Epithelial cell of prostate (primary cell): ENCODE measurements around the gene SEMA3G.
A peak's percentile ranks its signal among the peaks of the same experiment; 100 is the strongest.

ENCODE experiments used
- DNase-seq: peaks from one replicate; pipeline ENCODE4 v3.0.0-alpha.2; 2011; ENCODE audit warnings: low read depth, low spot score
- H3K27ac ChIP-seq: fragments of 450-650 bp; 2 replicates; pipeline ENCODE4 v1.5.1; 2017; ENCODE audit warnings: mild to moderate bottlenecking

The SEMA3G gene

DNA sequence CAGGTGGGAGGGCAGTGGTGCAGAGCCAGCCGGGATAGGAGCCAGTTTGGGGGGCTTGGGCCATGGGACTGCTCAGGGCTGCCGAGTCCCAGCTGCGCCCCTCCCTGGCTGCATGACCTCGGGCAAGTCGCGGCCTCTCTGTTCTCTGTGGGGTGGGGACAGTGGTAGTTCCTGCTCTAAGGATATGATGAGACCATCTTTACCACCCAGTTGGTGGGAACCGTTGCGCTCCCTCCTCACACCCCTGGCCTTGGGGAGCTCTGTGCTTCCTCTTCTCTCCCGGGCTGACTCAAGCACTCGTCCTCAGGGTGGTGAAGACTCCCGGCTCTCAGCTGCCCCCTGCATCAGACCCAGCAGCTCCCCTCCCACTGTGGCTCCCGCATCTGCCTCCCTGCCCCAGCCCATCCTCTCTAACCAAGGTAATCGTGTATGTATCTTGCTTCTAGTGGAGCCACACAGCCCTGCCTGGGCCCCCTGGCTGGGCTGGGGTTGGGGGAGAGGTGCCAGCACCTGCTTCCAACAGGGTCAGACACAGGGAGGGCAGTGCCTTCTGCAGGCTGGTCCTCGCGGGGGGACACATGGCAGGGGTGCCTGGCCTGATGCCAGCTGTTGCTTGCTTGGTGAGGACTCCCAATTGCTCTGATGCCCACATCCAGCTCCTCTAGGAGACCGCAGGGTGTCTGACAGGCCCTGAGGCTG, 35.1 kb upstream of the SEMA3G start:
- no peak for DNase-seq
- H3K27ac ChIP-seq: no peak overlapping the region

- no peak overlapping the region for H3K27ac ChIP-seq
- DNase-seq: no peak
These were observed 34.4 kb upstream of the SEMA3G start for GRCh38 chr3:52479037-52479876.

GRCh38 chr3:52477796-52478095, 32.8 kb upstream of the SEMA3G start:
- no peak overlapping the region for H3K27ac ChIP-seq
- no peak for DNase-seq

- no peak overlapping the region for H3K27ac ChIP-seq
- no peak for DNase-seq
These were observed 32.3 kb upstream of the SEMA3G start for GRCh38 chr3:52477076-52477795.

DNA sequence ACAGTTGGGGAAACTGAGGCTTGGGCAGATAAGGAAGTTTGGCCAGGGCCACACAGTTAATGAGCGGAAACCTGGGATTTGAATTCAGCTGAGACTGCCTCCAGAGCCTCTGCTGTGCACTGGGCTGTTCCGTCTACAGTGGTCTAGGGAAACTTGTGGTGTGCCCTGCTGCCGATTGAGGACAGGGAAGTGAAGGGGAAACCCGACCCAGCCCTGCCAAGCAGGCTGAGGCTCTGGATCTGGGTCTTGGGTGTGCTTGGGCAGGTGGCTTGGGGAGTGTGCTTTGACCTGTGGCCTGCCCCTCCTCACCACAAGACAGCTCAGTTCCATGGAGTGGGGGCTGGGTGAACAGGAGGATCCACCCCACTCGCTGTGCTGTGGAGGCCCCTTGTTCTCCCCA, 28.1 kb upstream of the SEMA3G start:
- H3K27ac ChIP-seq: no peak overlapping the region
- no peak for DNase-seq

DNA sequence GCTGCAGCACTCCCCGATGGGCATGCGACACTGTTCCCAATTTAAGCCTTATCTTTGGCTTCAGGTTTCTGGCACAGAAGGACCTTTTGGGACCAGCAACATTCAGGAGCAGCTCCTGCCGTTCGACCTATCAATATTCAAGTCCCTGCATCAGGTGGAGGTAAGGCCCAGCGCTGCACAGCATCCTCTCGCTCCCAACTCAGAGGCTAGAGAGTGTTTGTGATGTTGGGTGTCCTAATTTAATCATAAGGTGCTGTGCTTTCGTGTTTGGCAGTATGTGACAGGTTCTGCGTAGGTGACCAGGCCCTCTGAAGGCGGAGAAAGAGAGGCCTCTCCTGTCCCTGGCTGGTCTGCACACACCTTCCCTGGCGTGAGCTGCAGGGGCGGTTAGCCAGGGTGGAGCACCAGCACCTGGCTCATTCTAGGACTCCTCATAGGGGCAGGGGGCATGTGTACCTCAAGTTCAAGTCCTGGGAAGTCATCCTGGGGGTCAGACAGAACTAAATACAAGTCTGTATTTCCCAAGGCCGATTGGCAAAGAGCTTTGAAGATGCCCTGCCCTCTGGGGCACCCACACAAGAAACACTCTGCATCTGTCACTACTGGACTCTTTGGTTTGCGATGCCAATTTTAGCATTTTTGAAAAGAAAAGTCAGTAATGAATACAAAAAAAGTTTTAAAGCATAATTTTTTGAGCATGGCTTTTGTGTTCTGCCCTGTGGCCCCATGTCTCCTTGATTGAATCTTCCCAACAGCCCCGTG, 27.5 kb upstream of the SEMA3G start:
- no peak for DNase-seq
- H3K27ac ChIP-seq: no peak overlapping the region

- no peak overlapping the region for H3K27ac ChIP-seq
- DNase-seq: no peak
These were observed 26.7 kb upstream of the SEMA3G start for GRCh38 chr3:52471371-52472238.

GRCh38 chr3:52470920-52471319, 26.0 kb upstream of the SEMA3G start:
- no peak overlapping the region for H3K27ac ChIP-seq
- DNase-seq: no peak

GRCh38 chr3:52469001-52469400, 24.1 kb upstream of the SEMA3G start:
- H3K27ac ChIP-seq: no peak overlapping the region
- DNase-seq: no peak

- H3K27ac ChIP-seq: no peak overlapping the region
- DNase-seq: no peak
These were observed 23.4 kb upstream of the SEMA3G start for GRCh38 chr3:52468336-52468735.

DNA sequence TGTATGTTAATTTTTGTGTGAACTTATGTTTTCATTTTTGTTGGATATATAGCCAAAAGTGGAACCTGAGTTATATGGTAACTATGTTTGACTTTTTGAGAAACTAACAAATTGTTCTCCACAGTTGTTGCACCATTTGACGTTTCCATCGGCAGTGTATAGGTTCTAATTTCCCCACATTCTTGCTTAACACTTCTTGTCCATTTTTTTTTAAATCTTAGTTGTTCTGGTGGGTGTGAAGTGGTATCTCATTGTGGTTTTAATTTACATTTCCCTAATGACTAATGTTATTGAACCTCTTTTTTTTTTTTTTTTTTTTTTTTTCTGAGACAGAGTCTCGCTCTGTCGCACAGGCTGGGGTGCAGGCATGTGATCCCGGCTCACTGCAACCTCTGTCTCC, 18.5 kb upstream of the SEMA3G start:
- no peak overlapping the region for H3K27ac ChIP-seq
- no peak for DNase-seq

- no peak for DNase-seq
- no peak overlapping the region for H3K27ac ChIP-seq
These were observed 17.0 kb upstream of the SEMA3G start for GRCh38 chr3:52461874-52462273.

DNA sequence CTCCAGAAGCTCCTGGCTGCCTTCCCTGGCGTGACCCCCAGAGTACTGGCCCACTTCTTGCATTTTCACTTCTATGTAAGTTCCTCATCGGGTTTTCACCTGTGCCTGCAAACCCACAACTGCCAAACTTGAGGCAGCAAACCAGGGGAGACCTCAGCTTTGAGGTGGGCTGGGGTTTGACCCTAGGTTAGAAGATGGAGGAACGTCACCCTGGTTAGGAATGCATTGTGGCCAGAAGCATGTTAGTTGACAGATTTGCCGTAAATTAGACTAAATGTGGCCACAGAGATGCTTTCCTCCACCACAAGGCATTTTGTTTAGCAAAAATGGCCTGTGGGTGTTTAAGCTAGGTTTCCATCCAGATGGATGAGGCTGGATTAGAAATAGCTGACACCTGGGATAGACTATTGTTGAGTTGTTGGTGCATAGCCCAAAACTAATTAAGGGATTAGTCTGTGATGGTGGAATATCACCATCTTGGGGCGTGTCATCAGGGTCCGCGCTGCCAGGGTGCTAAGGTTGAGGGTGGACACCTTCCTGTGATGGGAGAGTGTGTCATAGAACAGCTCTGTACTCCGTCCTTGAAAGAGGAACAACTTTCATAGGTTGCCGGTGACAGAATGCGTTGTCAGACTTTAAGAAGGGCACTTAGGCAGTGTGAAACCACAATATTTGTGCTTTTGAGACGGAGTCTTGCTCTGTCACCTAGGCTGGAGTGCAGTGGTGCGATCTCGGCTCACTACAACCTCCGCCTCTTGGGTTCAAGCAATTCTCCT, 14.1 kb upstream of the SEMA3G start:
- DNase-seq: no peak
- no peak overlapping the region for H3K27ac ChIP-seq

DNA sequence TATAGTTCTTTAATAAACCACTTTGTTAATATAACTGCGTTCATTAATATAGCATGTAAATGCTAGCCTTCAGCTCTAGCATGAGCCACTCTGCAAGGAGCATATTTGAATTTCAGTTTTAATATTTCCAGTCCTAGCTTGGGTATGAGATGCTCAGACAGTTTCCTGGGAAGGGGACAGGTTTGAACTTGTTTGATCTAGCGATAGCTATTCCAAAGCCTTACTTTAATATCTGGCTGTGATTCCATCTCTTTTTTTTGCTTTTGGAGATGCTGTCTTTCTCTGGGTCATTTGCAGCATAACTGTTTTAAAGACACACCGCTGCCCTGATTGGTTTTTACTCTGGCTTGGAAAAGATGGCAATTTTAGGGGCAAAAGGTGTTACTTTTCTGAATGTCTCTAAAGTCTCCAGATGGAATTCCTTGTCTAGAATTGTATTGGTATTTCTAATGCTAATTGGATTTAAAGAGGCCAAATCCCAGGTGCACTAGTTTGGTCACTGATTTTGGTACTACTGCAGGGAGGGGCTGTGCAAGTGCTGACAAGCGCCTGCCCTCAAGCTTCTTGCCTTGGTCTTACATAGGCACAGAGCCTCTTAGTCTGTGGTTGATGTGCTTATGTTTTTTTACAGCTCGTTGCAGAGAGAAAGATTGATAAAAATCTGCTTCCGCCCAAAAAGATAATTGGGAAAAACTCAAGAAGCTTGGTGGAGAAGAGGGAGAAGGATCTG, 13.3 kb upstream of the SEMA3G start:
- H3K27ac ChIP-seq: peak overlapping the region; percentile 64
- no peak for DNase-seq

DNA sequence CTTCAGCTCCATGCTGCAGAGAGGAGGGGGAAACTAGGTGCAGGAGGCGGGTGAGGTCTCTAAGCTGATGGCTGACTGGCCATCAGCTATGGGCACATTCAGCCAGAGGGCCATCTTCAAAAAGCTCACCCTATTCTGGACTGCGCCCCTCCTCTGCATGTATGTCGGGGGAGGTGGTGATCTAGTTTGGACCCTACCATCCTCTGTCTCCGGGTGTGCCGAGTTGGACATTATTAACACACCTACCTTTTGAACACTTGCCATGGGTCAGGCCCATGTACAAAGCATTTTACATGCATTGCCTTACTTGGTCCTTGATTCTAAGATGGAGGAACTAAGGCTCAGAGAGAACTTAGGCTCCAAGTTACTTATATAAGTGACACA, 11.9 kb upstream of the SEMA3G start:
- no peak for DNase-seq
- peak overlapping the region; percentile 64 for H3K27ac ChIP-seq

GRCh38 chr3:52456169-52456799, 11.4 kb upstream of the SEMA3G start:
- DNase-seq: no peak

GRCh38 chr3:52455283-52456168, 10.6 kb upstream of the SEMA3G start, which contains the start of gene NISCH:
Gene NISCH, plus strand, starts transcription at chr3:52455604. Its CDS starts 38 bp downstream, at chr3:52455642.
- DNase-seq: no peak
- peak within 1 kb of the TSS; percentile 64 for H3K27ac ChIP-seq

More at GRCh38 chr3:52456169-52456799, 11.4 kb upstream of the SEMA3G start:
- H3K27ac ChIP-seq: peak overlapping the region; percentile 64
